Measurements from ENCODE around the gene PLCG2.

Gene PLCG2

GRCh38 chr16:81843243-81843582 is 64.1 kb downstream of the PLCG2 start:
- H3K27me3 ChIP-seq (ENCODE audit: insufficient read depth, poor library complexity, severe bottlenecking): no peaks in the 10 kb centered on the region
- TF ChIP-seq REST (IDR thresholded peaks at IDR 0.05; ENCODE audit: insufficient replicate concordance, low read depth) (no peak), GABPA (IDR thresholded peaks at IDR 0.05; ENCODE audit: low read depth) (no peak), POLR2AphosphoS5 (IDR thresholded peaks at IDR 0.05; ENCODE audit: low read depth) (no peak), SPI1 (IDR thresholded peaks at IDR 0.05; ENCODE audit: borderline replicate concordance, low read depth) (no peak), CTCF (IDR thresholded peaks at IDR 0.05; ENCODE audit: insufficient read depth, low read length) (no peak)
- no peak overlapping the region for H3K27ac ChIP-seq (replicated peaks)

GRCh38 chr16:81843683-81844082 is 64.6 kb downstream of the PLCG2 start:
- no peak for DNase-seq (ENCODE audit: low read depth in 1 of 2, low spot score in 1 of 2)
- Histone ChIP-seq H3K27me3 (ENCODE audit: insufficient read depth, poor library complexity, severe bottlenecking) (no peaks in the 10 kb centered on the region), H3K27ac (replicated peaks) (no peak overlapping the region), H3K4me3 (replicated peaks; ENCODE audit: insufficient read depth, low read length) (no peak overlapping the region)
- no peak for TF ChIP-seq SPI1 (IDR thresholded peaks at IDR 0.05; ENCODE audit: borderline replicate concordance, low read depth)
- TF ChIP-seq REST (IDR thresholded peaks at IDR 0.05; ENCODE audit: insufficient replicate concordance, low read depth): no peak
- no peak for TF ChIP-seq CTCF (IDR thresholded peaks at IDR 0.05; ENCODE audit: insufficient read depth, low read length)
- TF ChIP-seq POLR2AphosphoS5 (IDR thresholded peaks at IDR 0.05; ENCODE audit: low read depth): no peak
- no peak for TF ChIP-seq GABPA (IDR thresholded peaks at IDR 0.05; ENCODE audit: low read depth)

More at GRCh38 chr16:81843243-81843582, 64.1 kb downstream of the PLCG2 start:
- H3K4me3 ChIP-seq (replicated peaks; ENCODE audit: insufficient read depth, low read length): no peak overlapping the region
- no peak for DNase-seq (ENCODE audit: low read depth in 1 of 2, low spot score in 1 of 2)

GRCh38 chr16:81846105-81846504 is 67.0 kb downstream of the PLCG2 start:
- no peaks in the 10 kb centered on the region for H3K27me3 ChIP-seq (ENCODE audit: insufficient read depth, poor library complexity, severe bottlenecking)
- H3K27ac ChIP-seq (replicated peaks): no peak overlapping the region
- H3K4me3 ChIP-seq (replicated peaks; ENCODE audit: insufficient read depth, low read length): no peak overlapping the region
- DNase-seq (ENCODE audit: low read depth in 1 of 2, low spot score in 1 of 2): no peak
- no peak for TF ChIP-seq CTCF (IDR thresholded peaks at IDR 0.05; ENCODE audit: insufficient read depth, low read length)

GRCh38 chr16:81848306-81848853 is 69.3 kb downstream of the PLCG2 start:
- TF ChIP-seq CTCF (IDR thresholded peaks at IDR 0.05; ENCODE audit: insufficient read depth, low read length) (no peak), GABPA (IDR thresholded peaks at IDR 0.05; ENCODE audit: low read depth) (no peak), SPI1 (IDR thresholded peaks at IDR 0.05; ENCODE audit: borderline replicate concordance, low read depth) (no peak), POLR2AphosphoS5 (IDR thresholded peaks at IDR 0.05; ENCODE audit: low read depth) (no peak), REST (IDR thresholded peaks at IDR 0.05; ENCODE audit: insufficient replicate concordance, low read depth) (no peak)
- no peak for DNase-seq (ENCODE audit: low read depth in 1 of 2, low spot score in 1 of 2)

More at GRCh38 chr16:81848306-81848853, 69.3 kb downstream of the PLCG2 start:
- Histone ChIP-seq H3K27ac (replicated peaks) (no peak overlapping the region), H3K4me3 (replicated peaks; ENCODE audit: insufficient read depth, low read length) (no peak overlapping the region), H3K27me3 (ENCODE audit: insufficient read depth, poor library complexity, severe bottlenecking) (no peaks in the 10 kb centered on the region)
